GM12873 (cell line): ENCODE data around the gene CDCA4.

Experiments used
- TF ChIP-seq, protein P1 (sequence below): IDR thresholded peaks from 2 replicates; pipeline ENCODE4 v1.5.1; 2012; ENCODE audit warnings: low read depth, mild to moderate bottlenecking, moderate library complexity, low read length, control low read depth; ENCODE audit not compliant: insufficient read depth; ENCODE audit errors: missing control alignments

Gene CDCA4

GRCh38 chr14:105012171-105012985 is 8.5 kb downstream of the CDCA4 start:
- TF ChIP-seq, protein P1, sequence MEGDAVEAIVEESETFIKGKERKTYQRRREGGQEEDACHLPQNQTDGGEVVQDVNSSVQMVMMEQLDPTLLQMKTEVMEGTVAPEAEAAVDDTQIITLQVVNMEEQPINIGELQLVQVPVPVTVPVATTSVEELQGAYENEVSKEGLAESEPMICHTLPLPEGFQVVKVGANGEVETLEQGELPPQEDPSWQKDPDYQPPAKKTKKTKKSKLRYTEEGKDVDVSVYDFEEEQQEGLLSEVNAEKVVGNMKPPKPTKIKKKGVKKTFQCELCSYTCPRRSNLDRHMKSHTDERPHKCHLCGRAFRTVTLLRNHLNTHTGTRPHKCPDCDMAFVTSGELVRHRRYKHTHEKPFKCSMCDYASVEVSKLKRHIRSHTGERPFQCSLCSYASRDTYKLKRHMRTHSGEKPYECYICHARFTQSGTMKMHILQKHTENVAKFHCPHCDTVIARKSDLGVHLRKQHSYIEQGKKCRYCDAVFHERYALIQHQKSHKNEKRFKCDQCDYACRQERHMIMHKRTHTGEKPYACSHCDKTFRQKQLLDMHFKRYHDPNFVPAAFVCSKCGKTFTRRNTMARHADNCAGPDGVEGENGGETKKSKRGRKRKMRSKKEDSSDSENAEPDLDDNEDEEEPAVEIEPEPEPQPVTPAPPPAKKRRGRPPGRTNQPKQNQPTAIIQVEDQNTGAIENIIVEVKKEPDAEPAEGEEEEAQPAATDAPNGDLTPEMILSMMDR: peak; percentile 21

- TF ChIP-seq, protein P1: no peak
Measured at GRCh38 chr14:105011312-105011990, 9.4 kb downstream of the CDCA4 start.

- TF ChIP-seq, protein P1: no peak
Measured at GRCh38 chr14:105010891-105011291, 10.0 kb downstream of the CDCA4 start.

DNA sequence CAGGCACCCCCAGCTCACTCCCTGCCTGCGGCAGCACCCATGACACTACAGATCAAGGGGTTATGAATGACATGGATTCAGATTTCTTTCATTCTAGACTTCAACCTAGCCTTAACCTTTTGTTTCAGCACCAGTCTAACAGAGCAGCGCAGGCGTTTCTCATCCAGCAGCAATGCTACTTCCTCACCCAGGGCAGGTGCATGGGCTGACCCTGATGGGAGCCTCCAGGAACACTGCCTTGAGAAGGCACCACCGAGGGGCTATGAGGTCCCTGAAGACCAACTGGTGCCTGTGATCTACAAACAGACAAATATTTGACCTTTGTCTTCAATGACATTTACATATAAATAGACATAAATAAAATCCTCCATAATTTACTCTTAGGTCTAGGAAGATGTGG is 10.8 kb downstream of the CDCA4 start:
- TF ChIP-seq, protein P1: no peak

GRCh38 chr14:105007593-105008264 is 13.2 kb downstream of the CDCA4 start:
- TF ChIP-seq, protein P1: no peak

DNA sequence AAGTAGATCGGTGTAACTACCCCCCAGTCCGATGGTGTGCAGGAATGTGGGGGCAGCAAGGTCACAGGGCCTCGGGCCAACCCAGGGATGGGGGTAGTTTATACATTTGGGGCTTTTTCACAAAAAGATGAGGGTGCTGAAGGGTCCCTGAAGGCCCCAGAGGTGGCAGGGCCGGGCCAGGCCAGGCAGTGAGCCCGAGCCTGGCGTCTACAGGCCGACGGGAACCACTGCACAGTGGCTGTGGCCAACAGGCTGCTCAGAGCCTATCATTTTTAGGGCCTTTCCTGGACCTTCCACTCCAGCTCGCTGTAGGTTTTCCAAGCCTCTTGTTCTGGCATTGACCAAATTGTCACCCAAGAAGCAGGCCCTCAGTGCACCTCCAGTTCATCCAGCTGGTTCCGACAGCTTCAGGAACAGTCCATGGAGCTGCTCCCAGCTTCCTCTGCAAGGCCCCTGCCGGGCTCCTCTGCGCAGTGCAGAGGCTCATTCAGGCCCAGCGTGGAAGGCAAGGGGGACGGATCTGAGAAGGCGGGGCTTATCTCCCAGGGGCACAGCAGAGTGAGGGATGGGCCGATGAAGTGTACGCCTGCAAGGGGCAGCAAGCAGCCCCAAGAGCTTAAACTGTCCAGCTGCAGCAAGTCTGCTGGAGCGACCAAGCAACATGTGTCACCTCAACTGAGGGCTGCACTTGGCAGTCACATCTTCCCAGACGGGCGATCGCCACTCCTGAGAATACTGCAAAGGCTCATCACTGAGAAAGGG is 13.9 kb downstream of the CDCA4 start:
- TF ChIP-seq, protein P1: no peak
